ENCODE measurements around the gene HTR4. TPM values are rescaled to one million over a fixed set of nuclear protein-coding genes. Genes with fewer than 3 reads are reported as not detected.
"Not testable (repeated sequence)": the region's sequence is repeated elsewhere in the genome, so short reads cannot be mapped to it uniquely, and the experiment has no call there.

HTR4 gene
- total RNA-seq, 1 donor from 2014 or later = not detected

DNA sequence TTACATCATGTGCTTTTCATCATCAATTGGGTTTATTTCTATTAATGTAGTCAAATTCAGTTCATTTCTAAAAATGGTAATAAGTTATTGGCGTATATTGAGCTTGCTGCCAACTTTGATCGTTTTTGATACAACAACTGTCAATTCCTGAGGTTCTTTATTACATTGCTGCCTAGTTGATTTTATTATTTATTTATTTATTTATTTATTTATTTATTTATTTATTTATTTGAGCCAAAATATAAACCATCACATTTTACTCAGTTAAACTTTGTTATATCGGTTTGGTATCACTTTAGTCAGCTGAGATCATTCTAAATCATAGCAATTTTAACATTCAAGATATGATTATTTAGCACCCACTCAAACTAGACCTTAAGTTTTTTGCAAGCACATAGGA, 170.6 kb downstream of the HTR4 start:
- Mint-ChIP-seq H3K36me3 (ENCODE audit: low read depth) (no peaks in the 10 kb centered on the region), H3K4me3 (no peak overlapping the region), H3K27ac (no peak overlapping the region), H3K9me3 (no peaks in the 10 kb centered on the region), H3K4me1 (peaks cover 5% of the 10 kb centered on the region), H3K27me3 (peaks cover 28% of the 10 kb centered on the region)
- no peak for DNase-seq
- intact Hi-C loops (cut with micrococcal nuclease) = loop anchor here (2.0 kb wide), 3 partner anchors 39 to 305 kb away; no protein-coding TSS in a partner anchor

DNA sequence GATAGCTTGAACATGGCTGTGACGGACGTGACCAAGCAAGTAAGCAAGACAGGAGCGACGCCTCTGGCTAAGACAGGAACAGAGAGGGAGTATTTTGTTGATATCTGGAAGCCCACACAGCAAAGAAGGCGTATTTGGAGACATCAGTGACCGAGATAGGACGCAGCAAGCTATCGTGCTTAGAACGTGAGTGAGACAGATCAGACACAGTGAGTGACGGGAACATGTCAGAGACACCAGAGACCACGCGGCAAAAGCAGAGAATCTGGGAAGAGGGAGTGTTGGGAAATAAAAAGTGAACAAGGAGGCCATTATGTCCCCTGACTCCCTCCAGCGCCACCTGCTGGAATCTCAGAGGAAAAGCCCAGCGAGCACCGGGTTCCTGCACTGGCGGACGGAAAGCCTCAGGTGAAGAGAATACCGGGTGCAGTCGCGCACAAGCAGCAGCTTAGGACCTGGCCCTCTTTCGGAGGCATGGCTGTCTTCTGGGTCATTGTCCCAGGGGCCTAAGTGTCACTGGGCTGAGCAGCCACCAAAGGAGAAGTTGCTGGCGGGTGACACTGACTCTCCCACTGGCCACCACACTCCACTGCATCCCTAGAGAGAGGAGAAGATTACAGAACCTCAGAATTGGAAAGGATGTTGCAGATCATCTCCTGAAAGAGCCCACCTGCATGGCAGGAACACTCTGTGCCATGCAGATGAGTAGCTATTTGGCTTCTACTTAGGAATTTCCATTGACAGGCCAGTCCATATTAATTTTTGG, 171.4 kb downstream of the HTR4 start:
- H3K9me3 Mint-ChIP-seq = no peaks in the 10 kb centered on the region

DNA sequence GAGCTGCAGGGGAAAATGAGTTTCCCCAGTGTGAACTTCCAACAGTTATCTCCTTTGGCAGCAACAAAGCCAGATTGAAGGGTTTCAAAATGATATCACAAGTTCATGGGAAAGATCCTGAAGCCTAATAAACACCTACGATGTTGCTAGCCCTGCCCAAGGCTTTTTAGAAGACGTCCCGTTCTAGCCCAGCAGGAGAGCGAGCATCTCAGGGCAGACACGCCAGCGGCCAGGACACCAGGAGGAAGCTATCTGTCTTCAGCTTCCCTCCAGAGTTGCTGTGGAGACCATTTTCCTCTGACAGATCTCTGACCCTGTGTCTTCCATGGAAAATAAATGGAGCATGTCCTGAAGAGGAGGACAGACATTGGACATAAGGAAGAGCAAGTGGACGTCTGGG, 172.1 kb downstream of the HTR4 start:
- peaks cover 33% of the 10 kb centered on the region for H3K27me3 Mint-ChIP-seq
- H3K9me3 Mint-ChIP-seq = no peaks in the 10 kb centered on the region
- no peak overlapping the region for H3K4me3 Mint-ChIP-seq
- H3K4me1 Mint-ChIP-seq = peaks cover 5% of the 10 kb centered on the region
- H3K36me3 Mint-ChIP-seq (ENCODE audit: low read depth) = no peaks in the 10 kb centered on the region
- intact Hi-C loops (cut with micrococcal nuclease) = loop anchor here (2.0 kb wide), 3 partner anchors 37 to 303 kb away; no protein-coding TSS in a partner anchor
- DNase-seq = no peak
- H3K27ac Mint-ChIP-seq = no peak overlapping the region

More for the DNA sequence above, 171.4 kb downstream of the HTR4 start:
- Mint-ChIP-seq H3K27ac (no peak overlapping the region), H3K4me1 (peaks cover 5% of the 10 kb centered on the region), H3K27me3 (peaks cover 32% of the 10 kb centered on the region), H3K36me3 (ENCODE audit: low read depth) (no peaks in the 10 kb centered on the region), H3K4me3 (no peak overlapping the region)
- peak; percentile 88 for DNase-seq
- intact Hi-C loops (cut with micrococcal nuclease) = loop anchor here (2.0 kb wide), 3 partner anchors 38 to 304 kb away; no protein-coding TSS in a partner anchor

DNA sequence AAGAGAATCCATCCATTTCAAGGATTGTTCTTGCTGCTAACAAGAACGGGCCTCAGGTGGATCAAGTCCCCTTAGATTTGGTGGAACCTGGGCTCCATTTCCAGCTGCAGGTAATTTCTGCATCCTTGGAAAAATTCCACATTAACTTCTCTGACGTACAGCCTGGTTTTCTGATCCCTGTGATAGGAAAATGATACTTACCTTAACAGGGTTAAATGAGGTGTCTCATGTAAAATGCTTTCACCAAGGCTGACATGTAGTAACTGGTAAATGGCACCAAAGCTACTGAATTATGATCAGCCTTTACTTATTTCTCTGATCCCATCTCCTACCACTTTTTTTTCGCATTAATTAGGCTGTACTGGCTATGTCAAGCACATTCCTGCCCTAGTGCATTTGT, 176.9 kb downstream of the HTR4 start:
- H3K4me1 Mint-ChIP-seq = no peaks in the 10 kb centered on the region
- H3K36me3 Mint-ChIP-seq (ENCODE audit: low read depth) = no peaks in the 10 kb centered on the region
- H3K27me3 Mint-ChIP-seq = peaks cover 16% of the 10 kb centered on the region
- H3K27ac Mint-ChIP-seq = no peak overlapping the region
- no peak overlapping the region for H3K4me3 Mint-ChIP-seq
- intact Hi-C loops (cut with micrococcal nuclease) = no loop called here
- DNase-seq = no peak
- H3K9me3 Mint-ChIP-seq = no peaks in the 10 kb centered on the region

DNA sequence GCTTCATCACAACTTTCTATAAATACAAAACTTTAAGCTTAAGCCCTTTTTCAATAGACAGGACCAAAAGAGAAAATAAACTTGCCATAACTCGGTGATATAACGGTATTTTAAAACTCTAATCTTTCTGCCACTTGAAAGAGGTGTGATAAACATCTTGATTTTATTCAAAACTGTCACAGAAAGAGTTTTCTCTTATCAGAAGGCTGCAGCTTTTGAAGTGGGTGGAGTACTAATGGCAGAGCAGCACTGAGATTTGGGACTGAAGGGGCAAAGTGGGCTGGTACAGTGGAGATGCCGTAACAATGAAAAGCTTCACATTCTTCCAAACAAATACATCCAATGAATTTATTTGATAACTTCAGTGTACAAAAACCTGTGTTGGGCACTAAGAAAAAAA, 178.0 kb downstream of the HTR4 start:
- H3K4me3 Mint-ChIP-seq = no peak overlapping the region

DNA sequence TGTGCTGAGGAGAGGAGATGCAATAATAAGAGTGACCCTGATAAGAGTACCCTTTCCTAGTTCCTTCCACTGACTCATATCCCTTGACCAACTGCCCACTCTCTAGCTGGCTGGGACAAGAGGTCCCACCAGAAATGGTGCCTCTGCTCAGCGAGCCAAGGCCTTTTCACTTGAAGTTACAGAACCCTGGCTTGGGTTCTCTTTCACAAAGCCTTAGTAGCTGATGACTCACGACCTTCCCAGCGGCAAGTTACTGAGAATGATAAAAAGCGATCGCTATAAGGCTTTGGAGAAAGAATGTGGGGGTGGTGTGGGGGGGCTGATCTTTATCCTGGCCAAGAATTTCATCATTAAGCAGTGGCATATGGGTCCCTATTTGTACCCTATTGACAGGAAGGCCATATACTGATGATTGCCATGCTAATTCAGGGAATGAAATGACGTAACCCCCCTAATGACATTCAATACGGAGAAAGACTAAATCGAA, 180.3 kb downstream of the HTR4 start:
- no peak overlapping the region for H3K27ac Mint-ChIP-seq
- H3K9me3 Mint-ChIP-seq = no peaks in the 10 kb centered on the region
- DNase-seq = no peak
- peaks cover 18% of the 10 kb centered on the region for H3K27me3 Mint-ChIP-seq
- intact Hi-C loops (cut with micrococcal nuclease) = no loop called here
- H3K36me3 Mint-ChIP-seq (ENCODE audit: low read depth) = no peaks in the 10 kb centered on the region
- H3K4me3 Mint-ChIP-seq = no peak overlapping the region
- H3K4me1 Mint-ChIP-seq = no peaks in the 10 kb centered on the region

More for the DNA sequence above, 178.0 kb downstream of the HTR4 start:
- H3K9me3 Mint-ChIP-seq = no peaks in the 10 kb centered on the region
- DNase-seq = no peak
- H3K27me3 Mint-ChIP-seq = peaks cover 16% of the 10 kb centered on the region
- H3K36me3 Mint-ChIP-seq (ENCODE audit: low read depth) = no peaks in the 10 kb centered on the region
- intact Hi-C loops (cut with micrococcal nuclease) = no loop called here
- no peaks in the 10 kb centered on the region for H3K4me1 Mint-ChIP-seq
- no peak overlapping the region for H3K27ac Mint-ChIP-seq

DNA sequence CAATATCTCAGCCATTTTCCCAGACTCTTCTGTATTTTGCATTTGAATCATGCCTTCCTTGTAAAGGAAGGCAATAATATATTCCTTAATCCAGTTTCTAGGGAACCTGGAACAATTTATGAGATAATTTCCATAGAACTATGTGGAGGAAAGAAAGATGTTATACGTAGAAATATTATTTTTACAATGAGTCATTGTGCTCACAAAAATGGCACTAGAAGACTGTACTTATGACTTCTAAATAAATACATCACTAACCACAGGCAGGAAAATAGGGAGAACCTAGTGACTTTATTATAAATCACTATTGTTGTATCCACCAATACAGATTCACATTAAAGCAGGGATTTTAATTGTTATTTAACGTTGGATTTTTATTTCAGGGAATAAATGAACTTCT, 182.9 kb downstream of the HTR4 start:
- no peaks in the 10 kb centered on the region for H3K4me1 Mint-ChIP-seq
- intact Hi-C loops (cut with micrococcal nuclease) = no loop called here
- H3K9me3 Mint-ChIP-seq = no peaks in the 10 kb centered on the region
- no peak overlapping the region for H3K27ac Mint-ChIP-seq
- H3K27me3 Mint-ChIP-seq = peaks cover 5% of the 10 kb centered on the region
- DNase-seq = no peak
- no peaks in the 10 kb centered on the region for H3K36me3 Mint-ChIP-seq (ENCODE audit: low read depth)
- no peak overlapping the region for H3K4me3 Mint-ChIP-seq

DNA sequence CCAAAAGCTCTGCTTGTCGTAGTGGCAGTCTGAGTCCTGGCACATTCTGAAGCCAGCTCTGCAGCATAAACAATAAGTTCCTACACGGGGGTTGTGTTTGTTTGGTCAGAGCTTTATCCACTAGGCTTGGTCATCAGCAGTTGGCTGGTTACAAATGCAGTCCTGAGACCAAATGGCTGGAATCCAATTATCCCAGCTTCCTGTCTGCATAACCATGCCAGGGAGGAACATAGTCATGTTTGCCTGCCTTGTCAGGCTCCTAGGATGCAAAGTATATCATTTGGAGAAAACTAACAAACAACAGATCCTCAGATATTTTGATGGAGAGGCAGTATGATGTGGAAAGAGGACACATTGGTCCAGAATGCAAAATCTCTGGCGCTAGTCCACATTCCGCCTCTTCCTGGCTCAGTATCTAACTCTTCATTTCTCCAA, 184.8 kb downstream of the HTR4 start:
- H3K27ac Mint-ChIP-seq = no peak overlapping the region
- no peak for DNase-seq
- H3K4me1 Mint-ChIP-seq = no peaks in the 10 kb centered on the region
- no peaks in the 10 kb centered on the region for H3K36me3 Mint-ChIP-seq (ENCODE audit: low read depth)
- H3K27me3 Mint-ChIP-seq = peaks cover 6% of the 10 kb centered on the region
- H3K9me3 Mint-ChIP-seq = no peaks in the 10 kb centered on the region
- H3K4me3 Mint-ChIP-seq = no peak overlapping the region
- intact Hi-C loops (cut with micrococcal nuclease) = no loop called here

DNA sequence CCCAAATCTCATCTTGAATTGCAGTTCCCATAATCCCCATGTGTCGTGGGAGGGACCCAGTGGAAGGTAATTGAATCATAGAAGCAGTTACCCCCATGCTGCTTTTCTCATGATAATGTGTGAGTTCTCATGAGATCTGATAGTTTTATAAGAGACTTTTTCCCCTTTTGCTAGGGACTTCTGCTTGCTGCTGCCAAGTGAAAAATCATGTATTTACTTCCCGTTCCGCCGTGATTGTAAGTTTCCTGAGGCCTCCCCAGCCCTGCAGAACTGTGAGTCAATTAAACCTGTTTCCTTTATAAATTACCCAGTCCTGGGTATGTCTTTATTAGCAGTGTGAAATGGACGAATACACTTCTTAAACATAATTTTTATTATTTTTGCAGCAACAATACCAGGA, 185.6 kb downstream of the HTR4 start:
- H3K4me3 Mint-ChIP-seq; H3K36me3 Mint-ChIP-seq (ENCODE audit: low read depth); H3K27ac Mint-ChIP-seq; intact Hi-C loops (cut with micrococcal nuclease); H3K27me3 Mint-ChIP-seq; H3K9me3 Mint-ChIP-seq; H3K4me1 Mint-ChIP-seq; DNase-seq: not testable (repeated sequence)

DNA sequence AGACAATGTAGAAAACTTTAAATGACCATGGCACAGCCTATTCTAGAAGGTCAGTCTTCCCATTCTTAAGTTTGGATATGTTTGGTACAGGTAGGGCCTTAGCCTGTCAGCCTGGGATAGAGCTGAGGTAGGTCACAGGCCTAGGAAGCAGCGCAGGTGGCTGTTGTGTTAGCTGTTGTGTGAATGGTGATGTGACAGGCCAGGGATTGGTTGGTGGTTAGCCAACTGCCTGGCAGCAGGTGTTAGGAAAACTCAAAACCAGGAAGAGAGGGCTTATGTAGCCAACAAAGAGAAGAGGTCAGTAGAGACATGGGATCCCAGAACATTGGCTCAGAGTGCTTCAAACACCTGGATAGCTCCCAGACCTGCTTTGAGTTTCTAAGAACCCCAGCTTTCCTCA, 186.4 kb downstream of the HTR4 start:
- DNase-seq = no peak
- intact Hi-C loops (cut with micrococcal nuclease) = no loop called here
- no peaks in the 10 kb centered on the region for H3K4me1 Mint-ChIP-seq
- no peaks in the 10 kb centered on the region for H3K9me3 Mint-ChIP-seq
- H3K27ac Mint-ChIP-seq = no peak overlapping the region
- no peak overlapping the region for H3K4me3 Mint-ChIP-seq
- no peaks in the 10 kb centered on the region for H3K36me3 Mint-ChIP-seq (ENCODE audit: low read depth)
- H3K27me3 Mint-ChIP-seq = peaks cover 12% of the 10 kb centered on the region

DNA sequence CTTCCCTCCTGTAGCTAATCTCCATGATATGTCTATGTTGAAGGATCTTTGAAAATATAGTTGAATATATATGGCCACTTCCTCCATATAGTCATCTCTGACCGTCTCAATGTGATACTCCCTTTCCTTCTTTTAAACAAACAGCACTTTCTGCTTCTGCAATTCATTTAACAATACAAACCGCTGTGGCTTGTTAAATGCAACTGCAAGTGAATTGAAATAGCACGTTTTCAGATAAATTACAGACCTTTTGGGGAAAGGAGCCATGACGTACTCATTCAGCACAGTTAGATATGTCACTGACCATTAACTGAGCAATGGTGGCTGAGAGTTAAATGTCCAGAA, 188.1 kb downstream of the HTR4 start:
- Mint-ChIP-seq H3K27ac (no peak overlapping the region), H3K36me3 (ENCODE audit: low read depth) (no peaks in the 10 kb centered on the region), H3K4me1 (no peaks in the 10 kb centered on the region), H3K4me3 (no peak overlapping the region), H3K9me3 (no peaks in the 10 kb centered on the region), H3K27me3 (peaks cover 16% of the 10 kb centered on the region)
- intact Hi-C loops (cut with micrococcal nuclease) = no loop called here
- no peak for DNase-seq

DNA sequence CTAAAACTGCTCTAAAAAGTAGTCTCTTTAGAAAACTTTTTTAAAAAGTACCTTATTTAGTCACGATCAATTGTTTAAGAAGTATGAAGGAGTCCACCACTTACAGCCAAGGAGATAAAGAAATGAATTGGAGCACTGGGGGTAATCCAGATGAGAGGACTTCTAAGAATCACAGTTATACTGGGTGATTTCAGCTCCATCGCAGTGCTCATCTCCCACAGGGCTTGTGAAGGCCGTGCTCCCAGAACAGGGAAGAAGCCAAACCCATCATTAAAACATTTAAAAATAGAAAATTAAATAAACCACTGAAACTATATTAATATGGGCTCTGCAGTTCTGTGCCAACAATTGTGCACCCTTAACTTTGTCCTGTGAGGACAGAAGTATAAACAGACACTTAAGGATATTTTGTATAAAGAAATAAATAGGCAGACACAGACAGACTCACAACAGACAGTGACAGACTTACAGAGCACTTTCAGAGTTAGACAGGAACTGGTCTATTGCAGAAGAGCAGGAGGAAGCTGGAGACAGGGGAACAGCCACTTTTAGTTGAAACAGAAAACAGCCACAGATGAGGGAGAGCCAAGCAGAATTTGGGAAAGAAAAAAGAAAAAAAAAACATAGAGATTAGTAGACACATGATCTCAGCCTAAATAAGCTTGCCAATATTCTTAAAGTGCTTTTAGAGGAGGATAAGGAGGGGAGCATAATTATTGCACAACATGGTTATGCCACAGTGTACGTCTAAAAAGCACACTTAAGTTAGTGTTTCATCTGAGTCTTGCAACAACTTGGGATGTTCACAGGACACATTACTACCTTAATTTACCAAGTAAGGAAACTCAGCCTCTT, 188.7 kb downstream of the HTR4 start:
- H3K4me3 Mint-ChIP-seq = no peak overlapping the region
- H3K27ac Mint-ChIP-seq = no peak overlapping the region
- intact Hi-C loops (cut with micrococcal nuclease) = no loop called here
- H3K36me3 Mint-ChIP-seq (ENCODE audit: low read depth) = no peaks in the 10 kb centered on the region
- peaks cover 16% of the 10 kb centered on the region for H3K27me3 Mint-ChIP-seq
- H3K9me3 Mint-ChIP-seq = no peaks in the 10 kb centered on the region
- no peaks in the 10 kb centered on the region for H3K4me1 Mint-ChIP-seq
- no peak for DNase-seq

DNA sequence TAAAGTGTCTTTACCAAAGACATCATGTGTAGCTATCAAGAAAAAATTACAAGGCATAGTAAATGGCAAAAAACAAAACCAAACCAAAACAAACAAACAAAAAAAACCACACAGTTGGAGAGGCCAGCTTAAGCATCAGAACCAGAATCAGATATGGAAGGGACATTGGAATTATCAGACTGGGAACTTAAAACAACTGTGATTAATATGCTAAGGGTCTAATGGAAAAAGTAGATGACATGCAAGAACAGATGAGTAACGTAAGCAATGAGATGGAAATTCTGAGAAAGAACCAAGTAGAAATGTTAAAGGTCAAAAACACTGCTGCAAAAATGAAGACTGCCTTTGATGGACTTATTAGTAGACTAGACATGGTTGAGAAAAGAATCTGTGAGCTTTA, 194.7 kb downstream of the HTR4 start:
- Mint-ChIP-seq H3K4me3 (no peak overlapping the region), H3K36me3 (ENCODE audit: low read depth) (no peaks in the 10 kb centered on the region), H3K9me3 (no peaks in the 10 kb centered on the region), H3K27me3 (peaks cover 30% of the 10 kb centered on the region), H3K4me1 (peaks cover 2% of the 10 kb centered on the region), H3K27ac (no peak overlapping the region)
- intact Hi-C loops (cut with micrococcal nuclease) = no loop called here
- DNase-seq = no peak

Measured in activated CD4-positive, alpha-beta T cell treated with anti-CD3 and anti-CD28 coated beads, Interleukin-2, amount 10 ng/mL, durations not matched to agents 24 days and 14 days (primary cell).